ENCODE data around the gene LILRA6.
"Not testable (repeated sequence)": the region's sequence is repeated elsewhere in the genome, so short reads cannot be mapped to it uniquely, and the experiment has no call there.

Gene LILRA6

GRCh38 chr19:54207983-54208783, 34.4 kb downstream of the LILRA6 start:
- DNase-seq: peak in 11 of 14 donors; percentile 14 to 78 (median 54)

- no peak for DNase-seq
Measured at GRCh38 chr19:54207676-54207982, 35.0 kb downstream of the LILRA6 start.

GRCh38 chr19:54207193-54207592, 35.4 kb downstream of the LILRA6 start:
- DNase-seq: not testable (repeated sequence)

GRCh38 chr19:54206831-54207177, 35.8 kb downstream of the LILRA6 start:
- DNase-seq: no peak

- no peak for DNase-seq
Measured at GRCh38 chr19:54206030-54206830, 36.4 kb downstream of the LILRA6 start.

DNA sequence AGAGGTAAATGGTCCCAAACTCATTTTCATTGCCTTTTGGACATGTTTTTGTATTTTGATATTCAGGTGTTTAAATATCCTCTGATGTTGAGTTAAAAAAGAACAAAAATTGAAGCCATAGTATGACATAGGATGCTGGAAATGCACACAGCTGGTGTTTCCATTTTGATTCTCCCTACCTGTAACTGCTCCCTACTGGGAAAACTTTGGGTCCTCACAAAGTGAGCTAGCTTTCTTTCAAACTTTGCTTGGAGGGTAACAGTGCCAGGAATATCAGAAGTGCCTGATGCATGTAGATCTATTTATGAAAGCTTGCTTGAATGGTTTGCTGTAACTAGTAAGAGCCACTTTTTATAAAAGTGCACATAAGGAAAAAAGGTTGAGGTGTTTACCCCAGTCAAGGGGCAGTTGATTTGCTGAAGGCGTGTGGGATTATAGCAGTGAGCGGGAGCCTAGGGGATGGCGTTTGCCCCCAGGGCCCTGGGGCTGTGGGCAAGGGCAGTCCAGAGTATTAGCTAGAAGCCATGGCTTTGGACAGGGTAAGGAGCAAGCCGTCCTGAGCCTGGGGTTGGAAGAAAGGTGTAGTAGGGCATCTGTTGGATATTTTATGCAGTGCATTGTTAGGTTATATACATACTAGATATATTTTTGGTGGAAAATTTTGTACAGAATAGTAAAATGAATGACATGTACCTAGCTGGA, 37.7 kb downstream of the LILRA6 start:
- no peak for DNase-seq

- no peak for DNase-seq
Measured at GRCh38 chr19:54203151-54203611, 39.4 kb downstream of the LILRA6 start.

DNA sequence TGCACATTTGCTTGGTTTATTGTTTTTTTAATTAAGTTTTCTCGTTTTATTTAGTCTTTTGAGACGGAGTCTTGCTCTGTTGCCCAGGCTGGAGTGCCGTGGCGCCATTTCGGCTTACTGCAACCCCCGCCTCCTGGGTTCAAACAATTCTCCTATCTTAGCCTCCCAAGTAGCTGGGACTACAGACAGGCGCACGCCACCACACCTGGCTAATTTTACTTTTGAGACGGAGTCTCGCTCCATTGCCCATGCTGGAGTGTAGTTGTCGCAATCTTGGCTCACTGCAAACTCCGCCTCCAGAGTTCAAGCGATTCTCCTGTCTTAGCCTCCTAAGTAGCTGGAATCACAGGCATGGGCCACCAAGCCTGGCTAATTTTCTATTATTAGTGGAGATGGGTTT, 40.6 kb downstream of the LILRA6 start:
- DNase-seq: no peak

DNA sequence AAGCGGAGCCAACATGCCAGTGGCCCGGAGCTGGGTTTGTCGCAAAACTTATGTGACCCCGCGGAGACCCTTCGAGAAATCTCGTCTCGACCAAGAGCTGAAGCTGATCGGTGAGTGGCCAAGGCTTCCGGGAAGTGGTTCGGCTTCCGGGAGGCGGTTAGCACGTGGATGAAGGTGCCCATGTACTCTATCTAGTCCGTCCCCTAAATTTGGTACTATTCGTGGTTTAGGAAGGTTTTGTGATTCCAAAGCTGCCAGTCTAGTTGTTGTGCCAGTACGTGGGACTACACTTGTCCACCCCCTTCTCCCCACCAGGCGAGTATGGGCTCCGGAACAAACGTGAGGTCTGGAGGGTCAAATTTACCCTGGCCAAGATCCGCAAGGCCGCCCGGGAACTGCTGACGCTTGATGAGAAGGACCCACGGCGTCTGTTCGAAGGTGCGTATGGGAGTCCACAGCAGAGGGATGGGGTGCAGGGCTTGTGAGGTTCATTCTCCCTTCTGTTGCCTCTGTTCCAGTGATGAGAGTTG, 41.4 kb downstream of the LILRA6 start:
- no peak for DNase-seq

DNA sequence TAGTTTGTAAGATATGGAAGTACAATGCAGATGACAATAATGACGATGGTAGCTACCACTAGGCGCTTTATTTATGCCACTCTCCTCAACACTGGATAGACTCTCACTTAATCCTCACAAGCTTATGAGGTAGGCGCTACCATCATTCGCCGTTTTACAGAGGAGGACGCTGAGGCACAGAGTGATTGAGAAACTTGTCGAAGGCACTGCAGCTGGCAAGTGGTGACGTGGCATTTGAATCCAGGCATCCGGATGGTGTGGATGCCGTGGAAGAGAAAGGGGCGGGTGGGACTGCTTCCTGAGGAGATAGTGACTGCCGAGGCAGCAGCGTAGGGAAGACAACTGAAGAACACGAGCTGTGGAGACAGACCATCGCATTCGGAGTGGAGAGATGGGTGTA, 43.2 kb downstream of the LILRA6 start:
- DNase-seq: no peak

GRCh38 chr19:54197121-54197520, 45.5 kb downstream of the LILRA6 start:
- no peak for DNase-seq

GRCh38 chr19:54196536-54196935, 46.1 kb downstream of the LILRA6 start:
- DNase-seq: no peak

DNA sequence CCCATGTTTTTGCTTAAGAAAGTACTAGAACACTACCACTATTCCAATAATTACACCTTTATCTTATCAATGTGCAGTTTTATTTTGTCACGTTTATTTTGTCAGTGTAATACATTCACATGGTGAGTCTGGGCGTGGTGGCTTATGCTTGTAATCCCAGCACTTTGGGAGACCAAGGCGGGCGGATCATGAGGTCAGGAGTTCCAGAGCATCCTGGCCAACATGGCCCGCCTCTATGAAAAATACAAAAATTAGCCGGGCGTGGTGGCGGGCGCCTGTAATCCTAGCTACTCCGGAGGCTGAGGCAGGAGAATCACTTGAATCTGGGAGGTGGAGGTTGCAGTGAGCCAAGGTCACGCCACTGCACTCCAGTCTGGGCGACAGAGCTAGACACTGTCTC, 48.1 kb downstream of the LILRA6 start:
- DNase-seq: not testable (repeated sequence)

GRCh38 chr19:54193011-54193410, 49.6 kb downstream of the LILRA6 start:
- DNase-seq: no peak

DNA sequence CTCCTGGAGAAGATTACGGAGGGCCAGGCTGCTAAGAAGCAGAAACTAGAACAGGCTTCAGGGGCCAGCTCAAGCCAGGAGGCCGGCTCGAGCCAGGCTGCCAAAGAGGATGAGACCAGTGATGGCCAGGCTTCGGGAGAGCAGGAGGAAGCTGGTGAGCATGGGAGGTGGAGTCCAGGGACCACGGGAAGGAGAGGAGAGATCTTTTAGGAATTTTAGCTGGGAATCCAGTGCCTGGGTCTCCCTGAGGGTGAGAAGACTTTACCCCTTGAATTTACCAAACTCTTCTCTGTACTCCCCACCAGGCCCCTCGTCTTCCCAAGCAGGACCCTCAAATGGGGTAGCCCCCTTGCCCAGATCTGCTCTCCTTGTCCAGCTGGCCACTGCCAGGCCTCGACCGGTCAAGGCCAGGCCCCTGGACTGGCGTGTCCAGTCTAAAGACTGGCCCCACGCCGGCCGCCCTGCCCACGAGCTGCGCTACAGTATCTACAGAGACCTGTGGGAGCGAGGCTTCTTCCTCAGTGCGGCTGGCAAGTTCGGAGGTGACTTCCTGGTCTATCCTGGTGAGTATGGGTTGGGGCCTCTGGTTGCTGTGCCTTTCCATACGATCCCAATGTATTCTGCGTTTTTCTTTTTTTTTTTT, 50.7 kb downstream of the LILRA6 start:
- DNase-seq: no peak

DNA sequence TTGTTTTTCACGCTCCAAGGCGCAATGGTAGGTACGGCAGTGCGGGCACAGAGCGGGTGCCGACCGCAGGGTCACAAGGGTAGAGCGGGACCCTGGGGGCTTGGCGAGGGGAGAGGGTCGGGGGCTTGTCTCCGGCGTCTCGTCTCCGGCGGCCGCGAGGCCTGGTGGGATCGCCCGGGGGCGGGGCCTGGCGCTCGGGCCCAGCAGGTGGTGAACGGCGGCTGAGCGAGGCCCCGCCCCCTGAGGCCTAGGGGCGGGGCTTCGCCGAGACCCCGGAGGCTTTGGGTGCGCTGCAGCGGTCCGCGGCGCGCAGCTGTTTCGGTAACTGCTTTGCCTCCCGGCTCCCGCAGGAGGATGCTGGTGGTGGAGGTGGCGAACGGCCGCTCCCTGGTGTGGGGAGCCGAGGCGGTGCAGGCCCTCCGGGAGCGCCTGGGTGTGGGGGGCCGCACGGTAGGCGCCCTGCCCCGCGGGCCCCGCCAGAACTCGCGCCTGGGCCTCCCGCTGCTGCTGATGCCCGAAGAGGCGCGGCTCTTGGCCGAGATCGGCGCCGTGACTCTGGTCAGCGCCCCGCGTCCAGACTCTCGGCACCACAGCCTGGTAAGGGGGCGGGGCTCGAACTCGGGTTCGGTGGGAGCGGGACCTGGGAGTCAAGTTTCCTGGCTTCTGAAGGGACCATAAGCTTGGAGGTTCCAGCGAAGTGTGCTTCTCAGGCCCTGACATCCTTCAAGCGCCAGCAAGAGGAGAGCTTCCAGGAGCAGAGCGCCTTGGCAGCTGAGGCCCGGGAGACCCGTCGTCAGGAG, 51.4 kb downstream of the LILRA6 start, which contains the start of gene TSEN34:
Gene TSEN34 (plus strand): TSS at position 298 of the 800 bp plus-strand sequence. CDS start 57 bp downstream, at position 355.
- peak in 10 of 14 donors; percentile 19 to 97 (median 94) for DNase-seq

DNA sequence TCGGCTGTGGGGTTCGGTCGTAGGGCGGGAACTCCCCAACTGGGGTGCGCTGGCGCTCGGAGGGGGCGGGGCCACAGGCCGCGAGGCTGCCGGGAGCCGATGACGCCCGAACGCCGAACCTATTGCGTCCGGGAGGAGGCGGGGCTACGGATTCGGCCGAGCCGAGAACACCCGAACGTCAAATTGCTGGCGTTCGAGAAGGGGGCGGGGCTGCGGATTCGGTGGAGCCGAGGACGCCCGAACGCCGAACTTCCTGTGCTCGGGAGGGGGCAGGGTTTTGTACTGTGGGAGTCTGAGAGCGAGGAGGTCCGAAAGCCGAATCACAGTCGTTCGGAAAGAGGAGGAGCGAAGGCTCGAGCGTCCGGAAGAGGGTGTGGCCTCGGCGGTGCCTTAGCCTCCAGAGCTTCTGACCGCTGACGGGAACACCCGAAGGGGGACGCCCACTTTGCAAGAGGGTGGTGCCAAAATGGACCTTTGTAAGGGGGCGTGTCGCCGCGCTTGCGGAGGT, 52.0 kb downstream of the LILRA6 start:
- peak; percentile 97 to 100 (median 99) for DNase-seq

GRCh38 chr19:54189735-54190502, 52.7 kb downstream of the LILRA6 start:
- DNase-seq: peak; percentile 99 to 100 (median 100)

DNA sequence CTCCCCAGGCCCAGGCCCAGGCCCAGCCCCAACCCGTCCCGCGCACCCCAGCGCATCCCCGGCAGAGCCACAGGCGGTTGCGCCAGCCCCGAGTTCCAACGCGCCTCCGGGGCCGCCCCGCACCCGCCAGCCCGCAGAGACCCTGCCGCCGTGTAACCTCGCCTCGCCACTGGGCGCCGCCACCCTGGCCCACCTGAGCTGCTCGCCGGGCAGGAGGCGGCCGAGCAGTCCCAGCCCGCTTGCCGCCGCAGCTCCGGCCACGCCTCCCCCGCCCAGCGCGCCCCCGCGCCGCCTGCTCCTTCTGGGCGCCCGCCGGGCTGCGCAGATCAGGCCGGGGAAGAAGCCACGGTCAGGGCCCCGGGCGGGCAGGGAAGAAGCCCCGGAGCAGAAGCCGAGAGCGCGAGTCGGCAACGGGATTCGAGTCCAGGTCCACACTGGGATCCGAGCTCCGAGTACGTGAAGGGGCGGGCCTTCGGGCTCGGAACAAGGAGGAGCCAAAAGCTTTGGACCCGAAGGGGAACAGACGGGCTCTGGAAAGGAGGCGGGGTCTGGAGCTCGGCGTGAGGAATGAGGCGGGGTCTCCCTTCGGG, 53.4 kb downstream of the LILRA6 start, which contains the start of gene MBOAT7:
Gene MBOAT7 (minus strand): TSS at position 436 of the 590 bp plus-strand sequence. CDS start 1,072 bp downstream, outside the sequence.
- DNase-seq: no peak

All from C1 segment of cervical spinal cord (tissue), 14 donors.